Measurements from ENCODE around the gene PON3.
"Not testable (repeated sequence)": the region's sequence is repeated elsewhere in the genome, so short reads cannot be mapped to it uniquely, and the experiment has no call there.

The PON3 gene

GRCh38 chr7:95411666-95412065 is 15.5 kb upstream of the PON3 start:
- DNase-seq (ENCODE audit: low spot score): no peak

- no peak for DNase-seq (ENCODE audit: low spot score)
Observed at GRCh38 chr7:95411036-95411435, 14.9 kb upstream of the PON3 start.

GRCh38 chr7:95407751-95408150 is 11.6 kb upstream of the PON3 start:
- DNase-seq (ENCODE audit: low spot score): no peak

- no peak for DNase-seq (ENCODE audit: low spot score)
Observed at GRCh38 chr7:95405800-95406199, 9.6 kb upstream of the PON3 start.

- no peak for DNase-seq (ENCODE audit: low spot score)
Observed at GRCh38 chr7:95405208-95405607, 9.0 kb upstream of the PON3 start.

- DNase-seq (ENCODE audit: low spot score): no peak
Observed at GRCh38 chr7:95404316-95404865, 8.2 kb upstream of the PON3 start.

- DNase-seq (ENCODE audit: low spot score): no peak
Observed at GRCh38 chr7:95398155-95398940, 2.2 kb upstream of the PON3 start.

- no peak for DNase-seq (ENCODE audit: low spot score)
Observed at GRCh38 chr7:95397381-95397780, 1.2 kb upstream of the PON3 start.

- no peak for DNase-seq (ENCODE audit: low spot score)
Observed at GRCh38 chr7:95395755-95396135, 430 bp downstream of the PON3 start.

GRCh38 chr7:95394370-95394769 is 1.8 kb downstream of the PON3 start:
- DNase-seq (ENCODE audit: low spot score): no peak

- no peak for DNase-seq (ENCODE audit: low spot score)
Observed at GRCh38 chr7:95391761-95392160, 4.4 kb downstream of the PON3 start.

GRCh38 chr7:95389516-95389915 is 6.7 kb downstream of the PON3 start:
- no peak for DNase-seq (ENCODE audit: low spot score)

- not testable (repeated sequence) for DNase-seq (ENCODE audit: low spot score)
Observed at GRCh38 chr7:95379457-95379856, 16.7 kb downstream of the PON3 start.

GRCh38 chr7:95376632-95377400 is 19.4 kb downstream of the PON3 start:
- DNase-seq (ENCODE audit: low spot score): no peak

GRCh38 chr7:95375591-95376257 is 20.5 kb downstream of the PON3 start:
- no peak for DNase-seq (ENCODE audit: low spot score)

- DNase-seq (ENCODE audit: low spot score): no peak
Observed at GRCh38 chr7:95373323-95373722, 22.9 kb downstream of the PON3 start.

GRCh38 chr7:95368235-95368634 is 27.9 kb downstream of the PON3 start:
- no peak for DNase-seq (ENCODE audit: low spot score)

- no peak for DNase-seq (ENCODE audit: low spot score)
Observed at GRCh38 chr7:95367606-95368005, 28.6 kb downstream of the PON3 start.

GRCh38 chr7:95365151-95365550 is 31.0 kb downstream of the PON3 start:
- no peak for DNase-seq (ENCODE audit: low spot score)

- no peak for DNase-seq (ENCODE audit: low spot score)
Observed at GRCh38 chr7:95357623-95358022, 38.6 kb downstream of the PON3 start.

- no peak for DNase-seq (ENCODE audit: low spot score)
Observed at GRCh38 chr7:95342642-95343307, 53.4 kb downstream of the PON3 start.

GRCh38 chr7:95342029-95342428 is 54.1 kb downstream of the PON3 start:
- no peak for DNase-seq (ENCODE audit: low spot score)
